ENCODE measurements around the gene THRSP.
"Not testable (repeated sequence)": the region's sequence is repeated elsewhere in the genome, so short reads cannot be mapped to it uniquely, and the experiment has no call there.

Gene THRSP

DNA sequence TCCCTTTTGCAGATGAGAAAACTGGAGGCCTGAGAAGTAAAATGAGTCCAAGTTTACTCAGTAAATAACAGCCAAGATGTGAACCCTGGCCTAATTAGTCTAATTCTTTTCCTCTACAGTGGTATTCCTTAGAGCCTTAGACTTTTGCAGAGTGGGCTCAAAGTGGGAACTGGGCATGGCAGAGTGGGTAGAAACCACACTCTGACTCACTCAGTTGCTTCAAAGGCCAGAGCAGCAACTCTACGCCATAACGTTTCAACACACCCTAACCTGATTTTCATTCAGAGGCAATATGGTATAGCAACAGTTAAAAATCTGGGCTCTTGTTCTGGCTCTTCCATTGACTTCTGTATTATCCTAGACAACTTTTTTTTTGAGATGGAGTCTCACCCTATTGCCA is 2.8 kb downstream of the THRSP start:
- no peak for DNase-seq (ENCODE audit: low read depth)

DNA sequence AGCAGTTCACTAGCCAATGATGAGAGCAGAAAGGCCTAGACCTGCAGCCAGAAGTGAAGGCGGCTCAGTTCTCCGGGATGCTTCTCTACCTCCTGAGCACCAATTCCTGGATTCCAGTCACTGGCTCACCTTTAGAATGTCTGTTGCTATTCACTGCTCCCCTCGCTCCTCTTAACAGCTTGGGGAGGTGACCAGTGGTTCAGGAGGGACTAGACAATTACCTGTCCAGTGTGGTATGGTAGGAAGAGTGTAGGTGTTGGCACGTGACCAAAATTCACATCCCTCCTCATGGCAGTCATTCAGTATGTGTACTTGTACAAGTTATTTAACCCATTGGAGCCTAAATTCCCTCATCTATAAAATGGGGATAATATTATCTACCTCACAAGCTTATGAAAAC is 4.0 kb downstream of the THRSP start:
- DNase-seq (ENCODE audit: low read depth), result no peak

DNA sequence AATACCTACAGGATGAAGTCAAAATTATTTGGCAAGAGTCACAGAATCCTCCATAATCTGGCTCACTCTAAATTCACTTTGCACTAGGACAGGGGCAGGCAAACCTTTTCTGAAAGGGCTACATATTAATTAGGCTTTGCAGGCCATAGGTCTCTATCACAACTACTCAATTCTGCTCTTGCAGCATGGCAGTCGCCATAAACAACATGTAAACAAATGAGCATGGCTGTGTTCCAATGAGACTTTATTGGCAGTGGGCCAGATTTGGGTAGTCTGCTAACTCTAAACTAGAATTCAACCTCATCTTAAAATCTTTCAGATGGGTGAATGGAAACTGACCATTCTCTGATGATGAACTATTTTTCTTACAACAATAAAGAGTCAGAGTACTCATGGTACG is 5.8 kb downstream of the THRSP start:
- no peak for DNase-seq (ENCODE audit: low read depth)

DNA sequence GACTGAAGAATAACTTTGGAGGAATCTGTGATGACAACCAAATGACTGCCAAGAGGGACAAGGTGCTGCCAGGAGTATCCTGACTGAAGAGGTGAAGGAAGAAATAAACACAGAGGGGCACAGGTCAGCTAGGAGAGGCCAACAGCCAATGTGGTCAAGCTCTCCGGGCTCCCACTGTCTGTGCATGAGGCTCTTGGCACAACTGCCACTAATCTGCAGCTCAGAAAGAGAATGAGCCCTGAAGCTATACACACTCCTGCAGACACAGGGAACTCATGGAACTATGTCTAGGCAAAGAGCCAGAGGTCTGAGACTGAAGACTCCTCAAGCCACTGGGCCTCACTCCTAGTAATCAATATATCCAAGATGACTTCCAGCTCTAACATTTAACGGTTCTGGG is 7.0 kb downstream of the THRSP start:
- no peak for DNase-seq (ENCODE audit: low read depth)

DNA sequence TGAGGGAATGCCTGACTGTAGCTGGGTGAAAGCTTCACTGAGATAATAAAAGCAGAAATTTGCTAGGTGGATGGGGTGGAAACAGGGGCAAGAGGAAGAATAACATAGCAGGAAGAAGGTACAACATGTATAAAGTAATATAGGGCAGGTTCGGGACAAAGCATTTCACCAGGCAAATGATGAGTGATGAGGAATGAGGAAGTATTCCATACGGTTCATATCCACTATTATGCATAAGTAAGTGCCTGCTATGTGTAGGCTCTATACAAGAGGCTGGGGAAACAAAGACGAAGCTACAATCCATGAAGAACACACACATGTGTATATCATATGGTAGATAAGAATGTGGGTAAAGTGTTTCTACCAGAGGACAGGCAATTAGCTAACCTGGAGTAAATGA is 8.1 kb downstream of the THRSP start:
- DNase-seq (ENCODE audit: low read depth), result no peak

DNA sequence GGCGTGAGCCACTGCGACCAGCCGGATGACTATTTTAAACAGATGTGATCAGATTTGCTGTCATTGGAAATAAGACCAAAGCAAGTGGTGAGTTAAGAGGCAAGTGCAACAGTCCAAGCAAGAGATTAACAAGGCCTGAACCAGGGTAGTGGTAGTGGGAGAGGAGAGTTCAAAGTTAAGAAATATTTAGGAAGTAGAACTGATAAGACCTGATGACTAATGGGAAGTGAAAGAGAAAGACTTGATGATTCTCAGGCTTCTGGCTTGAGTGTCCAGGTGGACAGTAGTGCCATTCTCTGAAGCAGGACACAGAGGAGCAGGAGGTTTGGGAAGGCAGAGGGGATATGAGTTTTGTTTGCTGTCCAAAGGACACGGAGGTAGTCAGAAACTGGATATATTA is 8.8 kb downstream of the THRSP start:
- no peak for DNase-seq (ENCODE audit: low read depth)

DNA sequence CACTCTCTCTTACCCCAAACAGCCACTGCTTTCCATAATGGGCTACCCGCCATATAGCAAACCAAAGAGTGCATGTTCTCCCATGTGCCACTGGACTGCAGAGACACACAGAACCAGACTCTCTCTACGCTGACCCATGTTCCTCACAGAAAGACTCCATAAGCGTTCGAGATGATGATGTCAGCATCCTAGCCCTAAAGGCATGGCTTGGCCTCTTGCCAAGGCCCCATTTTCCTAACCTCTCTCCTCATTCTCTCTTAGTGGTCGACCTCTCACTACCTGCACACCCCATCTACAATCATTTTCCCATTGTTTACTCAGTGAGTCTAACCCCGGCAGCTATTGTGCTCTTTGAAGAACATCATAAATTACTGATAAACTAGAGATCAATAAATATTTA is 11.1 kb downstream of the THRSP start:
- no peak for DNase-seq (ENCODE audit: low read depth)

DNA sequence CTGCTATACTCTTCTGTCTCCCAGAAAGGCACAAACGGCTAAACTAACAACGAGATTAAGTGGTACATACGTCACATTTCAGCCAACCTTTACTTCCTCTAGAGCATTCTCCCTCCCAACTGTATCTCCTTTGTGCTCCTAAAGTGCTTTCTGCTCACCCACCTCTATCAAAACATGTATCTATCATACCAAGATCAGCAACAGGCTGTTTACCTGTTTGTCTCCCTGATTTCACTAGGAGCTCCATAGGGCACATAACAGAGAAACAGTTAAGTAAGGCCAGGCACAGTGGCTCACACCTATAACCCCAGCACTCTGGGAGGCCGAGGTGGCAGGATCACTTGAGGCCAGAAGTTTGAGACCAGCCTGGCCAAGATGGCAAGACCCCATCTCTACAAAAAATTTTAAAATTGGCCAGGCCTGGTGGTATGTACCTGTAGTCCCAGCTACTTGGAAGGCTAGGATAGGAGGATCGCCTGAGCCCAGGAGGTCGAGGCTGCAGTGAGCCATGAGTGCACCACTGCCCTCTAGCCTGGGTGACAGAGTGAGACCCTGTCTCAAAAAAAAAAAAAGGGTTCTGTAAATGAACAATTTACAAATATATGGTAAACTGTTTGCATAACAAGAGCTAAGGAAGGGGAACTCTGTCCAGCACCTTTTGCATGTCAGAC is 13.2 kb downstream of the THRSP start:
- DNase-seq (ENCODE audit: low read depth), result no peak

DNA sequence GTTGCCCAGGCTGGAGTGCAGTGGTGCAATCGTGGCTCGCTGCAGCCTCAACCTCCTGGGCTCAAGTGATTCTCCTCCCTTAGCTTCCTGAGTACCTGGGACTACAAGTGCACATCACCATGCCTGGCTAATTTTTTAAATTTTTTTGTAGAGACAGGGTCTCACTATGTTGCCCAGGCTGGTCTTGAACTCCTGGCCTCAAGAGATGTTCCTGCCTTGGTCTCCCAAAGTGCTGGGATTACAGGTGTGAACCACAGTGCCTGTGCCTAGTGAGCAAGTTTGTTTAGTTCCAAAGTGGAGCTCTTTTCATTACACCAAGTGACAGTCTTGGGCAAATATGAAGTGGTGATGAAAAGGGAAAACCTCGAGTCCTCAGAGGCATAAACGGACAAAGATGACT is 13.9 kb downstream of the THRSP start:
- not testable (repeated sequence) for DNase-seq (ENCODE audit: low read depth)

DNA sequence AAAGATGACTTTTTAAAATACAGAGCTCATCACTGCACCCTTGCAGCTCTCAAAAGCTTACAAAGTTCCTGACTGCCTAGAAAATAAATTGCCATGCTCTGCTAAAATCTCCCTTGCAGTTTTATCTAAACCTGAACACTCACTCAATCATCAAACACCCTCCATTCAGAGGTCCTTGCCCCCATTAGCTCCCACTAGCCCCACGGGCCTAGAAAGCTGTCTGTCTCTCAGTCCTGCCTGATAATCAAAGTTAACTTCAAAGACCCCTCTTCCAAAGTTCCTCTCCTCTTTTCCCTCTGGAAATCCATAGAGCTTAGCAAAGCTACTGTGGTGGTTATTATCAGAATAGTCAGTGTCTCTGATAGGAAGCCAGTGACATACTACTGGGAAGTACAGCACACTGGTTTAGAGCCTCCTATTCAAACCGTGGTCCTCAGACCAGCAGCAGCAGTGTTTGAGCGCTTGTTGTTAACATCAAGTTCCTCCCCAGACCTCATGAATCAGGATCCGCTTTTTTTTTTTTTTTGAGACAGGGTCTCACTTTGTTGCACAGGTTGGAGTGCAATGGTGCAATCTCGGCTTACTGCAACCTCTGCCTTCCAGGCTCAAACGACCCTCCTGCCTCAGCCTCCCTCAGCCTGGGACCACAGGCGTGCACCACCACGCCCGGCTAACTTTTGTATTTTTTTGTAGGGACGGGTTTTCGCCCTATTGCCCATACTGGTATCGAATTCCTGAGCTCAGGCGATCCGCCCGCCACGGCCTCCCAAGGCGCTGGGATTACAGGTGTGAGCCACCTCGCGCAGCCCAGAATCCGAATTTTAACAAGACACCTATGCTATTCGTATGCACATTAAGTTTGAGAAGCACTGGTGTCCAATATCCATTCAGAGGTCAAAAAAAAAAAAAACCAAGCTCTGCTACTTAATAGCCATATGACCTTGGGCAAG is 14.8 kb downstream of the THRSP start:
- DNase-seq (ENCODE audit: low read depth), result no peak

DNA sequence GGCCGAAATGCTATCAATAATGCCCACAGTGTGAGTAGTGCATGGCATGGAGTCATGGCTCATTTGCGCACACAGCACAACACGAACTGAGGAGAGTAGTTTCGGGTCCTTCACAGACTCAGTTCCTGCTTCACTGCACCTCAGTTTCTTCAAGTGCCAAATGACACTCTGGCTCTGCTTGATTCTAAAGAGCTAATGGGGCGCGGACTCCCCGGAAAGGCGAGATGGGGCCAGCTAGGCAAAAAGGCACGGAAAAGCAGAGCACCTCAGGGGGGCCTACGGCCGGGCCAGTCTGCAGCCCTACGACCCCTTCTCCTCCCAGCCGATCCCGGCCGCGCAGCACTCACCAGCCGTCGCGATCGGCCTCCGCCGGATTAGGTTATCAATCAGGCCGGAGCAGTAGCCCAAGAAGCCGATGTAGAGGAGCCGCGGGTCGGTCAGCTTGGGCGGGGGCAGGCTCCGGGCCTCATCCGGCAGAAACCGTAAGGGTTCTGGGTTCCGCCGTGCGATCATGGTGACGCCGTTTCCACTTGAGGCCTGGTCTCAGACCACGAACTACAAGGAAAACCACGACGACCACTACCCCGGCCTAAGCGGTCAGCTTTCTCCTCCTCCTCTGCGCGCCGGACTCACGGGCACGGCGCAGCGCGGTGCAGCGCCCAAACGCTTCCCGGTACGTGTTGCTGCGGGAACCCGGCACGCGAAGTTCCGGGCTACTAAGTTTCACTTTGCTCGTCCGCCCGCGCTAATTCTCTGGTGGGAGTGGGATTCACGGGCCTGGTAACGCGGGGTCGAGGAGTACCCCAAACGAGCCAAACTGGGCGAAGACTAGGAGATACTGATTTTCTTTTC is 15.8 kb downstream of the THRSP start, which contains the start of gene NDUFC2:
TSS of gene NDUFC2 (minus strand) at position 631 of the 852 bp plus-strand sequence. CDS start at position 513, 118 bp downstream.
- DNase-seq (ENCODE audit: low read depth), result peak; percentile 68

DNA sequence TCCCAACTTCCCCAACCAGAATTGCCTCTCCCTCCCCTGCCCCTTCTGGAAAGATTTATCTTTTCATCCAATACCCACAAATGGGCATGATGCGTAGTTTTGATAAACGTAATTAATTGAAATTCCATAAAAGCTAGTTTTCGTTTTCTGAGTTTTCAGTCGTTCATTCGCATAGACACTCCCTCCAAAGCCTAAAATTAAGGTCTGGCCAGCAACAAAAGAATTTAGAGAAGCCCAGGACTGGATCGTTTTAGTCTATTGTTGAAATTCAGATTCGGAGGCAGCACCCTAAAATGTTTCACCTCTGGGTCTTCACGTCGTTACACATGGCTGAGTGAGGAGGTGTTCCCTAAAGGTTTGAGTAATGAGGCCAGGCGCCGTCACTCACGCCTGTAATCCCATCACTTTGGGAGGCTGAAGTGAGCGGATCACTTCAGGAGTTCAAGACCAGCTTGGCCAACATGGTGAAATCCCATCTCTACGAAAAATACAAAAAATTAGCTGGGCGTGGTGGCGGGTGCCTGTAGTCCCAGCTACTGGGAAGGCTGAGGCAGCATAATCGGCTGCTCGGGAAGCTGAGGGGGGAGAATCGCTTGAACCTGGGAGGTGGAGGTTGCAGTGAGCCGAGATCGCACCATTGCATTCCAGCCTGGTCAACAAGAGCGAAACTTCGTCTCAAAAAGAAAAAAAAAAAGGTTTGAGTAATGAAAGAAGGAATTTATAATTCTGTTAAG is 16.6 kb downstream of the THRSP start:
- DNase-seq (ENCODE audit: low read depth), result no peak

DNA sequence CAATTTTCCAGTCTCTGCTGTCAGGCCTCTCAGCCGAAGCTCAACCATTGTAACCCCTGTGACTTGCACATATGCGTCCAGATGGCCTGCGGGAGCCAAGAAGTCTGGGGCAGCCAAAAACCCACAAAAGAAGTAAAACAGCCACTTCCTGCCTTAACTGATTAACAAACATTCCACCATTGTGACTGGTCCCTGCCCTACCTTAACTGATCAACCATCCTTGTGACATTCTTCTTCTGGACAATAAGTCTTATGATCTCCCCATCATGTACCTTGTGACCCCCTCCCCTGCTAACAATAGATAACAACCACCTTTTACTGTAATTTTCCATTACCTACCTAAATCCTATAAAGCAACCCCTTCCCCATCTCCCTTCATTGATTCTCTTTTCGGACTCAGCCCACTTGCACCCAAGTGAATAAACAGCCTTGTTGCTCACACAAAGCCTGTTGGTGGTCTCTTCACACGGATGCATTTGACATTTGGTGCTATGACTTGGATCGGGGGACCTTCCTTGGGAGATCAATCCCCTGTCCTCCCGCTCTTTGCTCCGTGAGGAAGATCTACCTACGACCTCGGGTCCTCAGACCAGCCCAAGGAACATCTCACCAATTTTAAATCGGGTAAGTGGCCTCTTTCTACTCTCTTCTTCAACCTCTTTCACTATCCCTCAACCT is 17.3 kb downstream of the THRSP start:
- no peak for DNase-seq (ENCODE audit: low read depth)

DNA sequence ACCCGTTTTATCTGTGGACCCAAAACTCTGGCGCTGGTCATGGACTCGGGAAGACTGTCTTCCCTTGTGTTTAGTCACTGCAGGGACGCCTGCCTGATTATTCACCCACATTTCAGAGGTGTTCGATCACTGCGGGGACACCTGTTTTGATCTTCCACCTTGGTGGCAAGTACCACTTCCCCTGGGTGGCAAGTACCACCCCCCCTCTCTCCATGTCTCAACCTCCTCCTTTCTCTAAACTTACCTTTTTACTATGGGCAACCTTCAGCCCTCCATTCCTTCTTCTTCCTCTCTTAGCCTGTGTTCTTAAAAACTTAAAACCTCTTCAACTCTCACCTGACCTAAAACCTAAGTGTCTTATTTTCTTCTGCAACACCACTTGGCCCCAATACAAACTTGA is 17.9 kb downstream of the THRSP start:
- no peak for DNase-seq (ENCODE audit: low read depth)

DNA sequence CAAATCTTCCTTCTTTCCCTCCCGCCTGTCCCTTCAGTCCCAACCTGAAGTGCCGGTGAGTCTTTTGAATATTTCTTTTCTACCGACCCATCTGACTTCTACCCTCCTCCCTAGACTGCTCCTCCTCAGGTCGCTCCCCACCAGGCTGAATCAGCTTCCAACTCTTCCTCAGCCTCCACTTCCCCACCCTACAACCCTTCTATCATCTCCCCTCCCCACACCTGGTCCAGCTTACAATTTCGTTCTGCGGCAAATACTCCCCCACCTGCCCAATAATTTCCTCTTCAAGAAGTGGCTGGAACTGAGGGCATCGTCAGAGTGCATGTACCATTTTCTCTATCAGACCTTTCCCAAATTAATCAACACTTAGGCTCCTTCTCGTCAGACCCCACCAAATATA is 18.5 kb downstream of the THRSP start:
- DNase-seq (ENCODE audit: low read depth), result no peak

DNA sequence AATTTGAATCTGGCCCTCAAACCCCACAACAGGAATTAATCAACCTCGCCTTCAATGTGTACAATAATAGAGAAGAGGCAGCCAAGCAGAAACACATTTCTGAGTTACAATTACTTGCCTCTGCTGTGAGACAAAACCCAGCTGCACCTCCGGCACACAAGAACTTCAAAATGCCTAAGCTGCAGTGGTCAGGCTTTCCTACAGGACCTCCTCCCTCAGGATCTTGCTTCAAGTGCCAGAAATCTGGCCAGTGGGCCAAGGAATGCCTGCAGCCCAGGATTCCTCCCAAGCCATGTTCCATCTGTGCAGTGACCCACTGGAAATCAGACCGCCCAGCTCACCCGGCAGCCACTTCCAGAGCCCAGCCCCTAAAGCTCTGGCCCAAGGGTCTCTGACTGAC is 19.4 kb downstream of the THRSP start:
- DNase-seq (ENCODE audit: low read depth), result no peak

DNA sequence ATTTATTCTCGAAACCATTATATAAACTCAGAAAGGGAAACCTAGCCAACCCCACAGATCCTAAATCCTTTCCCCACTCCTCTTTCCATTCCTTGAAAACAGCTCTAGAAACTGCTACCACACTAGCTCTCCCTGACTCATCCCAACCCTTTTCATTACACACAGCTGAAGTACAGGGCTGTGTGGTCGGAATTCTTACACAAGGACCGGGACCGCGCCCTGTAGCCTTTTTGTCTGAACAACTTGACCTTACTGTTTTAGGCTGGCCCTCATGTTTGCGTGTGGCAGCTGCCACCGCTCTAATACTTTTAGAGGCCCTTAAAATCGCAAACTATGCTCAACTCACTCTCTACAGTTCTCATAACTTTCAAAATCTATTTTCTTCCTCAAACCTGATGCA is 20.8 kb downstream of the THRSP start:
- not testable (repeated sequence) for DNase-seq (ENCODE audit: low read depth)

DNA sequence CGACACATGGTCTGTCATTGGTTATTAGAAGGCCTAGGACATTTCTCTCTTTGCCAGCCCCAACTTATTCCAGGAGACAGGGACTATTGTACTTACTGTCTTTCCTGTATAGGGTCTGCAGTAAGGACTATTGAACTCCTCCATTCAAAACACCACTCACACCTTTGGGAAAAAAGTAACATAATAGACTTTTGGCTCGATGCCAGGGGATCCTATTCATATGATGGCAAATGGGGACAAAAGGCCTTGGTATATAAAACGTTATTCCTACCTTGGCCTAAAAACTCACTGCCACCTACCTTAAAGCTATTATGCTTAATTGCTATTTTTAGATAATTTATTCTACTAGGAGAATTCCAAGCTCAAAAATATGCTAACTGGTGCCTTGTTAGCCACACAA is 22.3 kb downstream of the THRSP start:
- DNase-seq (ENCODE audit: low read depth), result no peak

DNA sequence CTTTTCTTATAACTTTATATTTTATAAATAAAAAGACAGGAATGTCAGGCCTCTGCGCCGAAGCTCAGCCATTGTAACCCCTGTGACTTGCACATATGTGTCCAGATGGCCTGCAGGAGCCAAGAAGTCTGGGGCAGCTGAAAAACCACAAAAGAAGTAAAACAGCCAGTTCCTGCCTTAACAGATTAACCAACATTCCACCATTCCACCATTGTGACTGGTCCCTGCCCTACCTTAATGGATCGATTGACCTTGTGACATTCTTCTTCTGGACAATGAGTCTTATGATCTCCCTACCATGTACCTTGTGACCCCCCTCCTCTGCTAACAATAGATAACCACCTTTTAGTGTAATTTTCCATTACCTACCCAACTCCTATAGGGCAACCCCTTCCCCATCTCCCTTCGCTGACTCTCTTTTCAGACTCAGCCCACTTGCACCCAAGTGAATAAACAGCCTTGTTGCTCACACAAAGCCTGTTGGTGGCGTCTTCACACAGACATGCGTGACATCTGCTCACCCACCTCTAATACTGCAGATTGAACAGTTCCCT is 22.9 kb downstream of the THRSP start:
- not testable (repeated sequence) for DNase-seq (ENCODE audit: low read depth)

DNA sequence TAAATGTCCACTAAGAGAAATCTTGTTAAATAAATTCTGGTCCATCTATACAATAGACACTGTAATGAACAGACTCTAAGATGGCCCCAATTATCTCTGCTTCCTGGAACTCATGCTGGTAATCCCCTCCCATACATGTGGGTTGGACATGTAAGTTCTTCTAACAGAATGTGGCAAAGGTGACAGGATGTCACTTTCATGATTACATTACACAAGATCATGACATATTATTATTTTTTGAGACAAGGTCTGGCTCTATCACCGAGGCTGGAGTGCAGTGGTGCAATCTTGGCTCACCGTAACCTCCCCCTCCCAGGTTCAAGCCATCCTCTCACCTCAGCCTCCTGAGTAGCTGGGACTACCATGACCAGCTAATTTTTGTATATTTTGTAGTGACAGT is 30.6 kb downstream of the THRSP start:
- DNase-seq (ENCODE audit: low read depth), result no peak
